H9 (cell line): ENCODE measurements around the gene CCDC187. TPM values are rescaled to one million over a fixed set of nuclear protein-coding genes. Genes with fewer than 3 reads are reported as not detected.

ENCODE experiments used
- DNase-seq: peaks from one replicate; pipeline ENCODE4 v3.0.0-alpha.2; 2017
- H2AFZ ChIP-seq: one replicate; pipeline ENCODE4 v1.6.1; 2013; ENCODE audit warnings: mild to moderate bottlenecking, low read length, control low read depth, moderate library complexity
- H2AK5ac ChIP-seq: 2 replicates; pipeline ENCODE4 v1.6.1; 2013; ENCODE audit warnings: low read length, control low read depth, mixed read lengths; ENCODE audit not compliant: insufficient read length
- H2BK120ac ChIP-seq: one replicate; pipeline ENCODE4 v1.6.1; 2013; ENCODE audit warnings: low read depth, mild to moderate bottlenecking, low read length, control low read depth, inconsistent platforms; ENCODE audit not compliant: poor library complexity, severe bottlenecking
- H2BK12ac ChIP-seq: 2 replicates; pipeline ENCODE4 v1.6.1; 2013; ENCODE audit warnings: low read length, control low read depth, mixed read lengths, low read depth; ENCODE audit not compliant: insufficient read length
- H2BK15ac ChIP-seq: 2 replicates; pipeline ENCODE4 v1.6.1; 2013; ENCODE audit warnings: low read depth, low read length, control low read depth
- H2BK20ac ChIP-seq: one replicate; pipeline ENCODE4 v1.6.1; 2013; ENCODE audit warnings: low read depth, mild to moderate bottlenecking, low read length, control low read depth, inconsistent platforms; ENCODE audit not compliant: poor library complexity, severe bottlenecking
- H2BK5ac ChIP-seq: 2 replicates; pipeline ENCODE4 v1.6.1; 2013; ENCODE audit warnings: low read length, control low read depth, mixed read lengths; ENCODE audit not compliant: insufficient read length
- H3K14ac ChIP-seq: 2 replicates; pipeline ENCODE4 v1.6.1; 2013; ENCODE audit warnings: low read length, control low read depth; ENCODE audit not compliant: insufficient read depth
- H3K18ac ChIP-seq: 2 replicates; pipeline ENCODE4 v1.6.1; 2013; ENCODE audit warnings: low read depth, mild to moderate bottlenecking, mixed read lengths, low read length, control low read depth; ENCODE audit not compliant: insufficient read length
- H3K23ac ChIP-seq: 2 replicates; pipeline ENCODE4 v1.6.1; 2013; ENCODE audit warnings: low read length, control low read depth, mixed read lengths, low read depth; ENCODE audit not compliant: insufficient read length
- H3K23me2 ChIP-seq: 2 replicates; pipeline ENCODE4 v1.6.1; 2013; ENCODE audit warnings: low read depth, mild to moderate bottlenecking, mixed read lengths, low read length, control low read depth; ENCODE audit not compliant: insufficient read length, poor library complexity, severe bottlenecking
- H3K27ac ChIP-seq: 2 replicates; pipeline ENCODE4 v1.5.1; 2013; ENCODE audit warnings: low read length, control low read depth, mixed read lengths, low read depth; ENCODE audit not compliant: insufficient read length
- H3K27me3 ChIP-seq: 2 replicates; pipeline ENCODE4 v1.6.1; 2013; ENCODE audit warnings: low read length, control low read depth, inconsistent platforms; ENCODE audit not compliant: insufficient read depth
- H3K4ac ChIP-seq: 2 replicates; pipeline ENCODE4 v1.6.1; 2013; ENCODE audit warnings: low read depth, mild to moderate bottlenecking, control low read depth, inconsistent platforms, low read length, moderate library complexity
- H3K4me1 ChIP-seq: 2 replicates; pipeline ENCODE4 v1.6.1; 2013; ENCODE audit warnings: low read length, control low read depth, inconsistent platforms; ENCODE audit not compliant: insufficient read depth
- H3K4me2 ChIP-seq: 2 replicates; pipeline ENCODE4 v1.6.1; 2013; ENCODE audit warnings: low read length, control low read depth, mixed read lengths; ENCODE audit not compliant: insufficient read length, insufficient read depth
- H3K56ac ChIP-seq: 2 replicates; pipeline ENCODE4 v1.6.1; 2013; ENCODE audit warnings: low read depth, mild to moderate bottlenecking, mixed read lengths, low read length, control low read depth; ENCODE audit not compliant: insufficient read length
- H3K79me1 ChIP-seq: 2 replicates; pipeline ENCODE4 v1.6.1; 2013; ENCODE audit warnings: low read depth, mild to moderate bottlenecking, moderate library complexity, low read length, control low read depth, inconsistent platforms; ENCODE audit not compliant: insufficient read depth, poor library complexity, severe bottlenecking
- H3K79me2 ChIP-seq: 2 replicates; pipeline ENCODE4 v1.6.1; 2013; ENCODE audit warnings: low read length, control low read depth, inconsistent platforms; ENCODE audit not compliant: insufficient read depth
- H3K9ac ChIP-seq: 2 replicates; pipeline ENCODE4 v1.6.1; 2013; ENCODE audit warnings: low read length, control low read depth, mixed read lengths; ENCODE audit not compliant: insufficient read length; ENCODE audit errors: extremely low read depth
- H3K9me3 ChIP-seq: one replicate; pipeline ENCODE4 v1.6.1; 2013; ENCODE audit warnings: low read depth, low read length, inconsistent platforms; ENCODE audit not compliant: control insufficient read depth
- H3T11ph ChIP-seq: one replicate; pipeline ENCODE4 v1.6.1; 2013; ENCODE audit warnings: mild to moderate bottlenecking, low read length, control low read depth, inconsistent platforms
- H4K20me1 ChIP-seq: one replicate; pipeline ENCODE4 v1.6.1; 2013; ENCODE audit not compliant: control insufficient read depth, insufficient read length, insufficient read depth
- H4K5ac ChIP-seq: 2 replicates; pipeline ENCODE4 v1.6.1; 2013; ENCODE audit warnings: low read depth, mild to moderate bottlenecking, mixed read lengths, low read length, control low read depth; ENCODE audit not compliant: insufficient read length
- H4K8ac ChIP-seq: replicated peaks from 2 replicates; pipeline ENCODE4 v1.6.1; 2013; ENCODE audit warnings: low read length, control low read depth, mixed read lengths, low read depth; ENCODE audit not compliant: insufficient read length
- H4K91ac ChIP-seq: 2 replicates; pipeline ENCODE4 v1.6.1; 2013; ENCODE audit warnings: low read depth, mild to moderate bottlenecking, moderate library complexity, mixed read lengths, low read length, control low read depth; ENCODE audit not compliant: insufficient read length
- H3K27ac Mint-ChIP-seq, 3 experiments: 2 replicates in 2 of 3; 3 replicates in 1 of 3; pipeline ENCODE4 v1.8.0; 2020 to 2021; ENCODE audit warnings: mixed read lengths in 3 of 3, mild to moderate bottlenecking in 1 of 3, moderate library complexity in 1 of 3
- H3K27me3 Mint-ChIP-seq: 2 replicates; pipeline ENCODE4 v1.8.0; 2021; ENCODE audit warnings: low read depth, mild to moderate bottlenecking, moderate library complexity, mixed read lengths
- H3K36me3 Mint-ChIP-seq, 3 experiments: 2 replicates in 2 of 3; 3 replicates in 1 of 3; pipeline ENCODE4 v1.8.0; 2020 to 2021; ENCODE audit warnings: low read depth in 3 of 3, mixed read lengths in 3 of 3; ENCODE audit not compliant: insufficient read depth in 1 of 3
- H3K4me1 Mint-ChIP-seq, 2 experiments: 2 replicates each; pipeline ENCODE4 v1.8.0; 2020; ENCODE audit warnings: mixed read lengths in 2 of 2
- H3K4me3 Mint-ChIP-seq, 2 experiments: 2 replicates in 1 of 2; 3 replicates in 1 of 2; pipeline ENCODE4 v1.8.0; 2020 to 2021; ENCODE audit warnings: mild to moderate bottlenecking in 2 of 2, mixed read lengths in 2 of 2, moderate library complexity in 1 of 2
- H3K9me3 Mint-ChIP-seq, 2 experiments: 2 replicates in 1 of 2; 3 replicates in 1 of 2; pipeline ENCODE4 v1.8.0; 2020; ENCODE audit warnings: mild to moderate bottlenecking in 2 of 2, mixed read lengths in 2 of 2, moderate library complexity in 1 of 2
- CTCF ChIP-seq: fragments of 200-600 bp; sonication (generic); conservative IDR thresholded peaks from 3 replicates; pipeline ENCODE4 v1.8.0; 2021; ENCODE audit warnings: antibody characterized with exemption, mild to moderate bottlenecking
- WGBS: extraction: QIAGEN DNeasy Blood & Tissue Kit; methylation state at CpG from one replicate; pipeline ENCODE4 v1.1.7; 2013; ENCODE audit warnings: missing lambda C conversion rate, low lambda C conversion rate, mixed read lengths; ENCODE audit not compliant: insufficient read length; ENCODE audit errors: extremely low coverage; 5-methylcytosine and 5-hydroxymethylcytosine counted together
- total RNA-seq: library from RNA; stranded (reverse); gene quantifications from 2 replicates; pipeline ENCODE4 v1.2.1, GENCODE V29; 2021

Gene CCDC187
- total RNA-seq, 1 experiment from 2014 or later: 0.07 TPM

GRCh38 chr9:136327304-136327974, 23.5 kb upstream of the CCDC187 start, which contains the start of gene GPSM1:
Gene GPSM1 (plus strand): TSS chr9:136327539. CDS start chr9:136327696, 157 bp downstream.
- no peaks in the 10 kb centered on the region for H3K27me3 ChIP-seq
- H3K23ac ChIP-seq: no peak within 1 kb of the TSS
- H2AFZ ChIP-seq: no peak within 1 kb of the TSS
- Mint-ChIP-seq H3K4me3 (peak within 1 kb of the TSS; percentile 58 to 72), H3K36me3 (no peaks in the 10 kb centered on the region; a peak in 1 of 7 replicates), H3K4me1 (peaks cover 9 to 11% of the 10 kb centered on the region in 2 experiments), H3K27ac (no peak within 1 kb of the TSS), H3K9me3 (no peaks in the 10 kb centered on the region), H3K27me3 (no peaks in the 10 kb centered on the region)
- DNase-seq: no peak
- no peaks in the 10 kb centered on the region for H3K23me2 ChIP-seq
- no peak within 1 kb of the TSS for H3K27ac ChIP-seq
- no peak within 1 kb of the TSS for H3K4ac ChIP-seq
- peak within 1 kb of the TSS; percentile 77; the same call in 1 of the 2 replicates for H3K14ac ChIP-seq
- H2BK12ac ChIP-seq: no peak within 1 kb of the TSS
- H4K91ac ChIP-seq: no peak within 1 kb of the TSS
- H2AK5ac ChIP-seq: no peak within 1 kb of the TSS
- no peaks in the 10 kb centered on the region for H3K9me3 ChIP-seq
- H4K8ac ChIP-seq: no peak within 1 kb of the TSS
- peaks cover 4% of the 10 kb centered on the region; the same call in 1 of the 2 replicates for H3K4me1 ChIP-seq
- no peak within 1 kb of the TSS for H3K4me2 ChIP-seq
- peaks cover 2% of the 10 kb centered on the region; the same call in 1 of the 2 replicates for H3K79me2 ChIP-seq
- no peak within 1 kb of the TSS for H3T11ph ChIP-seq
- no peaks in the 10 kb centered on the region for H4K20me1 ChIP-seq
- peaks cover 2% of the 10 kb centered on the region for H3K79me1 ChIP-seq
- no peak within 1 kb of the TSS for H2BK20ac ChIP-seq
- no peak within 1 kb of the TSS for H2BK5ac ChIP-seq
- H2BK120ac ChIP-seq: no peak within 1 kb of the TSS
- H3K9ac ChIP-seq: no peak within 1 kb of the TSS
- H3K56ac ChIP-seq: no peak within 1 kb of the TSS
- no CpG with 5 or more reads among the region's 88 CpGs for WGBS
- H3K18ac ChIP-seq: peak within 1 kb of the TSS; percentile 63
- TF ChIP-seq CTCF: no peak
- no peak within 1 kb of the TSS for H4K5ac ChIP-seq
- H2BK15ac ChIP-seq: no peak within 1 kb of the TSS
